Right atrium auricular region (tissue), 2 donors: Measurements from ENCODE around the gene MGLL. TPM values are rescaled to one million over a fixed set of nuclear protein-coding genes. Genes with fewer than 3 reads are reported as not detected.

Experiments used
- DNase-seq: peaks from one replicate; pipeline ENCODE4 v3.0.0-alpha.2; 2019; ENCODE audit warnings: low spot score
- H3K27ac ChIP-seq, 2 donors: fragments of 200-600 bp; sonication (generic); 1 replicate in 1 of 2; 2 replicates in 1 of 2; pipeline ENCODE4 v1.5.1; 2016 to 2019
- H3K27me3 ChIP-seq, 2 donors: fragments of 200-600 bp; sonication (generic); one replicate each; pipeline versions ENCODE4 v1.5.1 to v1.6.0; 2017 to 2019
- H3K36me3 ChIP-seq: fragments of 200-600 bp; sonication (generic); one replicate; pipeline ENCODE4 v1.5.1; 2016
- H3K4me1 ChIP-seq, 2 donors: fragments of 200-600 bp; sonication (generic); one replicate each; pipeline versions ENCODE4 v1.5.1 to v1.6.0; 2017 to 2019
- H3K4me3 ChIP-seq, 2 donors: fragments of 200-600 bp; sonication (generic); 1 replicate in 1 of 2; 2 replicates in 1 of 2; pipeline ENCODE4 v1.5.1; 2017 to 2019; ENCODE audit warnings: mild to moderate bottlenecking in 1 of 2, moderate library complexity in 1 of 2
- H3K9me3 ChIP-seq, 2 donors: fragments of 200-600 bp; sonication (generic); one replicate each; pipeline ENCODE4 v1.5.1; 2019
- CTCF ChIP-seq, 2 donors: fragments of 200-600 bp; sonication (generic); IDR thresholded peaks; one replicate each; pipeline ENCODE4 v1.5.1; 2019; ENCODE audit warnings: antibody characterized with exemption in 2 of 2
- total RNA-seq, 2 donors: library from RNA; depleted of rRNA; stranded (reverse); fragments of >200 nt; gene quantifications; one replicate each; pipeline ENCODE4 v1.1.0, GENCODE V29; 2016

MGLL gene
- total RNA-seq, 2 donors from 2014 or later, result 36.3 to 46.4 TPM

- H3K27me3 ChIP-seq, result no peaks in the 10 kb centered on the region
- peaks cover 0 to 30% of the 10 kb centered on the region in 2 donors for H3K4me1 ChIP-seq
- H3K9me3 ChIP-seq, result no peaks in the 10 kb centered on the region
- H3K36me3 ChIP-seq, result no peaks in the 10 kb centered on the region
- no peak for DNase-seq
- no peak for TF ChIP-seq CTCF (IDR thresholded peaks at IDR 0.05)
- no peak overlapping the region for H3K4me3 ChIP-seq
- no peak overlapping the region for H3K27ac ChIP-seq
Measured at GRCh38 chr3:127753338-127753737, 69.0 kb downstream of the MGLL start.

GRCh38 chr3:127751782-127752181 is 70.5 kb downstream of the MGLL start:
- TF ChIP-seq CTCF (IDR thresholded peaks at IDR 0.05), result no peak
- no peaks in the 10 kb centered on the region for H3K9me3 ChIP-seq
- DNase-seq, result no peak
- H3K36me3 ChIP-seq, result no peaks in the 10 kb centered on the region
- H3K27ac ChIP-seq, result no peak overlapping the region
- peaks cover 0 to 45% of the 10 kb centered on the region in 2 donors for H3K4me1 ChIP-seq
- H3K27me3 ChIP-seq, result no peaks in the 10 kb centered on the region
- H3K4me3 ChIP-seq, result no peak overlapping the region

- Histone ChIP-seq H3K36me3 (no peaks in the 10 kb centered on the region), H3K27me3 (no peaks in the 10 kb centered on the region), H3K4me1 (peaks cover 0 to 51% of the 10 kb centered on the region in 2 donors), H3K4me3 (no peak overlapping the region), H3K27ac (no peak overlapping the region), H3K9me3 (no peaks in the 10 kb centered on the region)
- DNase-seq, result no peak
- no peak for TF ChIP-seq CTCF (IDR thresholded peaks at IDR 0.05)
Measured at GRCh38 chr3:127751163-127751621, 71.1 kb downstream of the MGLL start.

- no peak for TF ChIP-seq CTCF (IDR thresholded peaks at IDR 0.05)
- Histone ChIP-seq H3K27me3 (no peaks in the 10 kb centered on the region), H3K4me3 (no peak overlapping the region), H3K4me1 (peaks cover 0 to 59% of the 10 kb centered on the region in 2 donors), H3K9me3 (no peaks in the 10 kb centered on the region), H3K36me3 (no peaks in the 10 kb centered on the region), H3K27ac (peak overlapping the region; percentile 81)
- DNase-seq, result no peak
Measured at GRCh38 chr3:127750226-127751031, 71.9 kb downstream of the MGLL start.

- Histone ChIP-seq H3K9me3 (no peaks in the 10 kb centered on the region), H3K27me3 (no peaks in the 10 kb centered on the region), H3K36me3 (no peaks in the 10 kb centered on the region), H3K4me1 (peaks cover 0 to 65% of the 10 kb centered on the region in 2 donors), H3K4me3 (no peak overlapping the region), H3K27ac (peak overlapping the region; percentile 81)
- peak in 1 of 2 donors; percentile 38 for TF ChIP-seq CTCF (IDR thresholded peaks at IDR 0.05)
- DNase-seq, result no peak
Measured at GRCh38 chr3:127749787-127750225, 72.5 kb downstream of the MGLL start.
